ENCODE data around the gene FBXO28. TPM values are rescaled to one million over a fixed set of nuclear protein-coding genes. Genes with fewer than 3 reads are reported as not detected.

The FBXO28 gene
- total and polyA plus RNA-seq, 5 donors from 2014 or later: 13.0 to 32.5 (median 16.2) TPM

- Mint-ChIP-seq H3K27ac (no peak overlapping the region), H3K4me1 (peaks cover 5 to 9% (median 6%) of the 10 kb centered on the region in 4 donors)
- ATAC-seq (ENCODE audit: low read depth in 2 of 2): no peak
Observed at GRCh38 chr1:224132901-224133300, 19.0 kb downstream of the FBXO28 start.

GRCh38 chr1:224133741-224134299, 19.9 kb downstream of the FBXO28 start:
- no peaks in the 10 kb centered on the region for H3K27me3 Mint-ChIP-seq
- Histone ChIP-seq H3K27ac (ENCODE audit: insufficient read depth, low read length, poor library complexity, severe bottlenecking) (no peak overlapping the region), H3K4me3 (ENCODE audit: low read depth, low read length) (no peak overlapping the region), H3K27me3 (ENCODE audit: control insufficient read depth, insufficient read depth, low read length) (no peaks in the 10 kb centered on the region), H3K36me3 (ENCODE audit: control insufficient read depth, insufficient read depth, low read length) (peaks cover 63% of the 10 kb centered on the region), H3K4me1 (ENCODE audit: control insufficient read depth, insufficient read depth, low read length, poor library complexity, severe bottlenecking) (no peaks in the 10 kb centered on the region), H3K9me3 (ENCODE audit: control insufficient read depth in 2 of 2, low read length in 2 of 2) (no peaks in the 10 kb centered on the region)
- DNase-seq (no peak), ATAC-seq (ENCODE audit: low read depth in 2 of 2) (no peak)
- no peaks in the 10 kb centered on the region for H3K9me3 Mint-ChIP-seq
- H3K36me3 Mint-ChIP-seq: peaks cover 26% of the 10 kb centered on the region
- peaks cover 3 to 9% (median 6%) of the 10 kb centered on the region in 4 donors for H3K4me1 Mint-ChIP-seq
- H3K4me3 Mint-ChIP-seq: no peak overlapping the region
- H3K27ac Mint-ChIP-seq: no peak overlapping the region

More at GRCh38 chr1:224132901-224133300, 19.0 kb downstream of the FBXO28 start:
- Histone ChIP-seq H3K27me3 (ENCODE audit: control insufficient read depth, insufficient read depth, low read length) (no peaks in the 10 kb centered on the region), H3K4me3 (ENCODE audit: low read depth, low read length) (no peak overlapping the region), H3K27ac (ENCODE audit: insufficient read depth, low read length, poor library complexity, severe bottlenecking) (no peak overlapping the region), H3K36me3 (ENCODE audit: control insufficient read depth, insufficient read depth, low read length) (peaks cover 57% of the 10 kb centered on the region), H3K4me1 (ENCODE audit: control insufficient read depth, insufficient read depth, low read length, poor library complexity, severe bottlenecking) (no peaks in the 10 kb centered on the region), H3K9me3 (ENCODE audit: control insufficient read depth in 2 of 2, low read length in 2 of 2) (no peaks in the 10 kb centered on the region)
- H3K4me3 Mint-ChIP-seq: no peak overlapping the region
- no peaks in the 10 kb centered on the region for H3K27me3 Mint-ChIP-seq
- no peaks in the 10 kb centered on the region for H3K9me3 Mint-ChIP-seq
- peaks cover 26% of the 10 kb centered on the region for H3K36me3 Mint-ChIP-seq
- no peak for DNase-seq

- Histone ChIP-seq H3K4me1 (ENCODE audit: control insufficient read depth, insufficient read depth, low read length, poor library complexity, severe bottlenecking) (no peaks in the 10 kb centered on the region), H3K9me3 (ENCODE audit: control insufficient read depth in 2 of 2, low read length in 2 of 2) (no peaks in the 10 kb centered on the region), H3K27ac (ENCODE audit: insufficient read depth, low read length, poor library complexity, severe bottlenecking) (no peak overlapping the region), H3K36me3 (ENCODE audit: control insufficient read depth, insufficient read depth, low read length) (peaks cover 62% of the 10 kb centered on the region), H3K27me3 (ENCODE audit: control insufficient read depth, insufficient read depth, low read length) (no peaks in the 10 kb centered on the region), H3K4me3 (ENCODE audit: low read depth, low read length) (no peak overlapping the region)
- no peaks in the 10 kb centered on the region for H3K4me1 Mint-ChIP-seq
- H3K27me3 Mint-ChIP-seq: no peaks in the 10 kb centered on the region
- H3K36me3 Mint-ChIP-seq: peaks cover 6% of the 10 kb centered on the region
- peak overlapping the region in 1 of 3 donors; percentile 56 for H3K27ac Mint-ChIP-seq
- ATAC-seq (ENCODE audit: low read depth in 2 of 2) (no peak), DNase-seq (no peak)
- no peak overlapping the region for H3K4me3 Mint-ChIP-seq
- no peaks in the 10 kb centered on the region for H3K9me3 Mint-ChIP-seq
Observed at GRCh38 chr1:224137518-224137917, 23.6 kb downstream of the FBXO28 start.

GRCh38 chr1:224138198-224138597, 24.3 kb downstream of the FBXO28 start:
- H3K36me3 Mint-ChIP-seq: no peaks in the 10 kb centered on the region

GRCh38 chr1:224141693-224142092, 27.8 kb downstream of the FBXO28 start:
- H3K9me3 ChIP-seq (ENCODE audit: control insufficient read depth in 2 of 2, low read length in 2 of 2): no peaks in the 10 kb centered on the region
- H3K27me3 ChIP-seq (ENCODE audit: control insufficient read depth, insufficient read depth, low read length): no peaks in the 10 kb centered on the region
- no peak overlapping the region for H3K27ac ChIP-seq (ENCODE audit: insufficient read depth, low read length, poor library complexity, severe bottlenecking)
- ATAC-seq (ENCODE audit: low read depth in 2 of 2) (no peak), DNase-seq (no peak)
- H3K9me3 Mint-ChIP-seq: no peaks in the 10 kb centered on the region
- H3K27me3 Mint-ChIP-seq: no peaks in the 10 kb centered on the region
- H3K27ac Mint-ChIP-seq: no peak overlapping the region
- H3K36me3 ChIP-seq (ENCODE audit: control insufficient read depth, insufficient read depth, low read length): peaks cover 33% of the 10 kb centered on the region
- H3K4me1 Mint-ChIP-seq: no peaks in the 10 kb centered on the region
- no peaks in the 10 kb centered on the region for H3K4me1 ChIP-seq (ENCODE audit: control insufficient read depth, insufficient read depth, low read length, poor library complexity, severe bottlenecking)
- H3K36me3 Mint-ChIP-seq: no peaks in the 10 kb centered on the region
- H3K4me3 Mint-ChIP-seq: no peak overlapping the region
- no peak overlapping the region for H3K4me3 ChIP-seq (ENCODE audit: low read depth, low read length)

More at GRCh38 chr1:224138198-224138597, 24.3 kb downstream of the FBXO28 start:
- DNase-seq: no peak
- Mint-ChIP-seq H3K9me3 (no peaks in the 10 kb centered on the region), H3K4me1 (no peaks in the 10 kb centered on the region), H3K27ac (no peak overlapping the region), H3K27me3 (no peaks in the 10 kb centered on the region), H3K4me3 (no peak overlapping the region)
- H3K4me3 ChIP-seq (ENCODE audit: low read depth, low read length): no peak overlapping the region
- no peaks in the 10 kb centered on the region for H3K9me3 ChIP-seq (ENCODE audit: control insufficient read depth in 2 of 2, low read length in 2 of 2)
- no peaks in the 10 kb centered on the region for H3K27me3 ChIP-seq (ENCODE audit: control insufficient read depth, insufficient read depth, low read length)
- peaks cover 56% of the 10 kb centered on the region for H3K36me3 ChIP-seq (ENCODE audit: control insufficient read depth, insufficient read depth, low read length)
- no peak overlapping the region for H3K27ac ChIP-seq (ENCODE audit: insufficient read depth, low read length, poor library complexity, severe bottlenecking)
- H3K4me1 ChIP-seq (ENCODE audit: control insufficient read depth, insufficient read depth, low read length, poor library complexity, severe bottlenecking): no peaks in the 10 kb centered on the region
- no peak for ATAC-seq (ENCODE audit: low read depth in 2 of 2)

GRCh38 chr1:224149709-224150108, 35.8 kb downstream of the FBXO28 start:
- H3K36me3 ChIP-seq (ENCODE audit: control insufficient read depth, insufficient read depth, low read length): peaks cover 24% of the 10 kb centered on the region

GRCh38 chr1:224151117-224151516, 37.2 kb downstream of the FBXO28 start:
- Histone ChIP-seq H3K36me3 (ENCODE audit: control insufficient read depth, insufficient read depth, low read length) (peaks cover 24% of the 10 kb centered on the region), H3K4me1 (ENCODE audit: control insufficient read depth, insufficient read depth, low read length, poor library complexity, severe bottlenecking) (no peaks in the 10 kb centered on the region), H3K27me3 (ENCODE audit: control insufficient read depth, insufficient read depth, low read length) (no peaks in the 10 kb centered on the region), H3K4me3 (ENCODE audit: low read depth, low read length) (no peak overlapping the region), H3K9me3 (ENCODE audit: control insufficient read depth in 2 of 2, low read length in 2 of 2) (no peaks in the 10 kb centered on the region), H3K27ac (ENCODE audit: insufficient read depth, low read length, poor library complexity, severe bottlenecking) (no peak overlapping the region)
- H3K36me3 Mint-ChIP-seq: peaks cover 13% of the 10 kb centered on the region
- peak overlapping the region in 2 of 3 donors; percentile 5 to 53 for H3K27ac Mint-ChIP-seq
- no peak overlapping the region for H3K4me3 Mint-ChIP-seq
- ATAC-seq (ENCODE audit: low read depth in 2 of 2) (no peak), DNase-seq (no peak)
- H3K27me3 Mint-ChIP-seq: no peaks in the 10 kb centered on the region
- no peaks in the 10 kb centered on the region for H3K9me3 Mint-ChIP-seq
- H3K4me1 Mint-ChIP-seq: peaks cover 11 to 22% (median 14%) of the 10 kb centered on the region in 4 donors

More at GRCh38 chr1:224149709-224150108, 35.8 kb downstream of the FBXO28 start:
- no peak for ATAC-seq (ENCODE audit: low read depth in 2 of 2)
- H3K36me3 Mint-ChIP-seq: peaks cover 8% of the 10 kb centered on the region
- no peaks in the 10 kb centered on the region for H3K9me3 Mint-ChIP-seq
- Histone ChIP-seq H3K27ac (ENCODE audit: insufficient read depth, low read length, poor library complexity, severe bottlenecking) (no peak overlapping the region), H3K27me3 (ENCODE audit: control insufficient read depth, insufficient read depth, low read length) (no peaks in the 10 kb centered on the region), H3K9me3 (ENCODE audit: control insufficient read depth in 2 of 2, low read length in 2 of 2) (no peaks in the 10 kb centered on the region), H3K4me3 (ENCODE audit: low read depth, low read length) (no peak overlapping the region), H3K4me1 (ENCODE audit: control insufficient read depth, insufficient read depth, low read length, poor library complexity, severe bottlenecking) (no peaks in the 10 kb centered on the region)
- no peak for DNase-seq
- no peak overlapping the region for H3K4me3 Mint-ChIP-seq
- H3K27me3 Mint-ChIP-seq: no peaks in the 10 kb centered on the region
- peaks cover 11 to 22% (median 14%) of the 10 kb centered on the region in 4 donors for H3K4me1 Mint-ChIP-seq
- H3K27ac Mint-ChIP-seq: peak overlapping the region in 2 of 3 donors; percentile 9 to 67

- no peak for ATAC-seq (ENCODE audit: low read depth in 2 of 2)
Observed at GRCh38 chr1:224157316-224157715, 43.4 kb downstream of the FBXO28 start.

More at GRCh38 chr1:224157316-224157715, 43.4 kb downstream of the FBXO28 start:
- no peaks in the 10 kb centered on the region for H3K9me3 ChIP-seq (ENCODE audit: control insufficient read depth in 2 of 2, low read length in 2 of 2)
- H3K27me3 Mint-ChIP-seq: no peaks in the 10 kb centered on the region
- no peak for DNase-seq
- H3K4me3 ChIP-seq (ENCODE audit: low read depth, low read length): no peak overlapping the region
- H3K36me3 Mint-ChIP-seq: peaks cover 24% of the 10 kb centered on the region
- peak overlapping the region in 1 of 3 donors; percentile 29 for H3K27ac Mint-ChIP-seq
- H3K4me1 ChIP-seq (ENCODE audit: control insufficient read depth, insufficient read depth, low read length, poor library complexity, severe bottlenecking): no peaks in the 10 kb centered on the region
- H3K9me3 Mint-ChIP-seq: no peaks in the 10 kb centered on the region
- H3K4me1 Mint-ChIP-seq: peaks cover 0 to 3% (median under 1%) of the 10 kb centered on the region in 4 donors
- H3K27ac ChIP-seq (ENCODE audit: insufficient read depth, low read length, poor library complexity, severe bottlenecking): no peak overlapping the region
- H3K27me3 ChIP-seq (ENCODE audit: control insufficient read depth, insufficient read depth, low read length): no peaks in the 10 kb centered on the region
- H3K4me3 Mint-ChIP-seq: no peak overlapping the region
- H3K36me3 ChIP-seq (ENCODE audit: control insufficient read depth, insufficient read depth, low read length): peaks cover 46% of the 10 kb centered on the region

Measured in CD4-positive, CD25-positive, alpha-beta regulatory T cell (primary cell).